HepG2 (cell line): Measurements from ENCODE around the gene CABLES1. TPM values are rescaled to one million over a fixed set of nuclear protein-coding genes. Genes with fewer than 3 reads are reported as not detected.

Experiments used
- ATAC-seq: fragments of 200-7000 bp; cut with Tn5 transposase; 3 replicates; pipeline ENCODE4 v1.9.1; 2020; ENCODE audit warnings: mild to moderate bottlenecking, moderate library complexity
- BruUV-seq: library from RNA; stranded (reverse); fragments of 400-500 nt; replicated peaks from 2 replicates; lab custom pipeline; 2021; lab: Mats Ljungman, UMichigan
- CTCF ChIA-PET: fragments of 300-600 bp; formaldehyde crosslinking; extraction: SDS; loops from one replicate; lab custom pipeline; 2021; ENCODE audit warnings: low total read pairs, inconsistent platforms, low intra/inter-chr PET ratio; lab: Yijun Ruan, JAX
- POLR2A ChIA-PET: fragments of 350-600 bp; sonication (Branson Sonifier 250); formaldehyde crosslinking; loops from one replicate; lab custom pipeline; 2020; ENCODE audit warnings: antibody characterized with exemption, inconsistent platforms; lab: Yijun Ruan, JAX
- DNase-seq: peaks from one replicate; pipeline ENCODE4 v3.0.0-alpha.2; 2015; ENCODE audit warnings: low spot score
- FAIRE-seq: peaks from 3 replicates; lab custom pipeline; 2011; peaks lifted over from hg19 to GRCh38; lab: Jason Lieb, UNC
- H2AFZ ChIP-seq: one replicate; pipeline ENCODE4 v1.6.1; 2011; ENCODE audit warnings: low read length, inconsistent platforms
- H3K27ac ChIP-seq: fragments of 300-600 bp; 3 replicates; pipeline ENCODE4 v1.8.0; 2011; ENCODE audit warnings: mixed run types, mild to moderate bottlenecking, mixed read lengths, low read length, inconsistent platforms; ENCODE audit not compliant: insufficient read depth; ENCODE audit errors: extremely low read length
- H3K27me3 ChIP-seq, 2 experiments: fragments of 200-600 bp in 1 of 2; 2 replicates in 1 of 2; 3 replicates in 1 of 2; pipeline versions ENCODE4 v1.6.0 to v1.8.0; 2011; ENCODE audit warnings: low read length in 2 of 2, mild to moderate bottlenecking in 2 of 2, moderate library complexity in 2 of 2, inconsistent platforms in 1 of 2; ENCODE audit not compliant: insufficient read depth in 2 of 2, control insufficient read depth in 1 of 2
- H3K36me3 ChIP-seq, 2 experiments: fragments of 200-600 bp in 1 of 2; replicated peaks in 1 of 2; 2 replicates in 1 of 2; 3 replicates in 1 of 2; pipeline versions ENCODE4 v1.5.1 to v1.8.0; 2011; ENCODE audit warnings: low read length in 2 of 2, inconsistent platforms in 1 of 2; ENCODE audit not compliant: insufficient read depth in 2 of 2, control insufficient read depth in 1 of 2
- H3K4me1 ChIP-seq: 2 replicates; pipeline ENCODE4 v1.5.1; 2012; ENCODE audit warnings: low read length, inconsistent platforms; ENCODE audit not compliant: insufficient read depth
- H3K4me2 ChIP-seq: 2 replicates; pipeline ENCODE4 v1.6.0; 2011; ENCODE audit warnings: low read depth, low read length, inconsistent platforms
- H3K4me3 ChIP-seq, 3 experiments: fragments of 200-600 bp in 1 of 3; sonication (generic), shearing (Covaris generic) in 1 of 3; replicated peaks in 1 of 3; 2 replicates each; pipeline ENCODE4 v1.5.1; 2011 to 2016; ENCODE audit warnings: low read length in 3 of 3, inconsistent platforms in 2 of 3, low read depth in 2 of 3, mild to moderate bottlenecking in 2 of 3, control low read depth in 1 of 3, mixed read lengths in 1 of 3; ENCODE audit not compliant: insufficient read depth in 1 of 3
- H3K79me2 ChIP-seq: one replicate; pipeline ENCODE4 v1.6.1; 2011; ENCODE audit warnings: low read length, inconsistent platforms; ENCODE audit not compliant: insufficient read depth
- H3K9ac ChIP-seq: 2 replicates; pipeline ENCODE4 v1.6.0; 2011; ENCODE audit warnings: mild to moderate bottlenecking, low read depth, low read length, inconsistent platforms; ENCODE audit not compliant: insufficient read depth
- H3K9me3 ChIP-seq: 2 replicates; pipeline ENCODE4 v1.5.1; 2012; ENCODE audit warnings: mild to moderate bottlenecking, low read length
- H4K20me1 ChIP-seq: 2 replicates; pipeline ENCODE4 v1.6.0; 2011; ENCODE audit warnings: inconsistent platforms, mild to moderate bottlenecking, low read length, moderate library complexity; ENCODE audit not compliant: insufficient read depth
- ATF1 ChIP-seq: IDR thresholded peaks from 2 replicates; pipeline ENCODE4 v1.6.1; 2016; ENCODE audit warnings: mild to moderate bottlenecking, control low read depth
- GPN1 ChIP-seq: sonication (generic); formaldehyde crosslinking; IDR thresholded peaks from 2 replicates; pipeline ENCODE4 v1.5.1; 2020; ENCODE audit warnings: missing genetic modification reagents, borderline replicate concordance
- HHEX ChIP-seq: IDR thresholded peaks from 2 replicates; pipeline ENCODE4 v1.6.1; 2016; ENCODE audit warnings: control low read depth
- HNRNPUL1 ChIP-seq: fragments of 200-400 bp; formaldehyde crosslinking; IDR thresholded peaks from 2 replicates; pipeline ENCODE4 v1.6.1; 2017; ENCODE audit warnings: low read depth, mild to moderate bottlenecking, low read length, moderate library complexity
- HOXA9 ChIP-seq: sonication (generic); formaldehyde crosslinking; IDR thresholded peaks from 2 replicates; pipeline ENCODE4 v1.8.1; 2022; ENCODE audit warnings: missing genetic modification reagents, mild to moderate bottlenecking, moderate library complexity, borderline replicate concordance
- THRA ChIP-seq: sonication (generic); formaldehyde crosslinking; IDR thresholded peaks from 2 replicates; pipeline ENCODE4 v1.4.0; 2020; ENCODE audit warnings: missing genetic modification reagents, borderline replicate concordance
- YY1 ChIP-seq: IDR thresholded peaks from 2 replicates; pipeline ENCODE4 v1.6.1; 2011; ENCODE audit warnings: low read length, low read depth, moderate library complexity, mild to moderate bottlenecking; ENCODE audit not compliant: insufficient read depth, insufficient replicate concordance
- ZNF17 ChIP-seq: sonication (generic); formaldehyde crosslinking; IDR thresholded peaks from 2 replicates; pipeline ENCODE4 v1.5.0; 2020; ENCODE audit warnings: mild to moderate bottlenecking, missing genetic modification reagents
- ZNF460 ChIP-seq: sonication (generic); formaldehyde crosslinking; IDR thresholded peaks from 2 replicates; pipeline ENCODE4 v1.5.1; 2020; ENCODE audit warnings: missing genetic modification reagents, mild to moderate bottlenecking, borderline replicate concordance
- ZNF510 ChIP-seq: sonication (generic); formaldehyde crosslinking; IDR thresholded peaks from 2 replicates; pipeline ENCODE4 v1.4.0; 2020; ENCODE audit warnings: low read depth, mild to moderate bottlenecking, missing genetic modification reagents
- ZNF574 ChIP-seq: sonication (generic); formaldehyde crosslinking; IDR thresholded peaks from 2 replicates; pipeline ENCODE4 v1.4.0; 2020; ENCODE audit warnings: missing genetic modification reagents
- ZNF879 ChIP-seq: sonication (generic); formaldehyde crosslinking; IDR thresholded peaks from 2 replicates; pipeline ENCODE4 v1.8.1; 2023; ENCODE audit warnings: missing genetic modification reagents
- ZSCAN25 ChIP-seq: sonication (generic); formaldehyde crosslinking; IDR thresholded peaks from 2 replicates; pipeline ENCODE4 v1.8.0; 2022; ENCODE audit warnings: mild to moderate bottlenecking, missing genetic modification reagents
- WGBS: methylation state at CpG from one replicate; pipeline ENCODE4 v1.1.6; 2017; ENCODE audit warnings: low lambda C conversion rate; 5-methylcytosine and 5-hydroxymethylcytosine counted together
- in situ Hi-C: cut with HindIII; loops from 2 replicates; pipeline ENCODE4 v1.10.0; 2017; ENCODE audit warnings: low pct_unique_long_range_greater_than_20kb; ENCODE audit not compliant: extremely low pct_ligation_motif_present
- intact Hi-C: fragments of 100-400 bp; cut with micrococcal nuclease; formaldehyde crosslinking; loops from one replicate; pipeline ENCODE4 v1.10.0; 2022; ENCODE audit not compliant: unreplicated experiment
- polyA plus RNA-seq, 8 experiments: library from polyadenylated mRNA; depleted of rRNA in 3 of 8; stranded (reverse) in 7 of 8; unstranded in 1 of 8; fragments of >200 nt; fragmentation: Illumina TruSeq in 4 of 8; extraction: Trizol in 4 of 8; gene quantifications; 2 replicates each; pipeline versions ENCODE4 v1.2.1 to v1.2.3, GENCODE V29; 2011 to 2016; ENCODE audit warnings: low read depth in 4 of 8, missing spikeins in 1 of 8, mixed read lengths in 1 of 8; ENCODE audit not compliant: insufficient read depth in 1 of 8
- total RNA-seq, 5 experiments: library from RNA; depleted of rRNA; stranded (reverse); fragments of >200 nt; fragmentation: Illumina TruSeq; extraction: Trizol; gene quantifications; 2 replicates each; pipeline ENCODE4 v1.2.3, GENCODE V29; 2016; ENCODE audit warnings: low read depth in 1 of 5

CABLES1 gene
- total and polyA plus RNA-seq, 2 of the 13 experiments (the other 11 are each of a cell fraction or from before 2014, with no cell fraction given) = 14.7 to 25.8 TPM

- 98% methylated on average over 16 of the region's 17 CpGs for WGBS
- no peak overlapping the region for H2AFZ ChIP-seq
- no peaks in the 10 kb centered on the region for H3K9me3 ChIP-seq
- POLR2A ChIA-PET = interaction anchor here (1.6 kb wide), 1 partner anchor 42 kb away, joined by 3 read pairs; no protein-coding TSS in a partner anchor
- no peak overlapping the region for H3K4me3 ChIP-seq
- in situ Hi-C loops (no loop called here), intact Hi-C loops (no loop called here)
- FAIRE-seq (no peak), ATAC-seq (peak; percentile 16; the same call in 2 of the 3 replicates), DNase-seq (no peak)
- no peak overlapping the region for H3K9ac ChIP-seq
- no peak overlapping the region for H3K4me2 ChIP-seq
- CTCF ChIA-PET = no interaction called here
- peaks cover 22% of the 10 kb centered on the region for H3K4me1 ChIP-seq
- BruUV-seq = no TSS peak
- peaks cover 0 to 9% of the 10 kb centered on the region in 2 experiments; a peak in 3 of 5 replicates for H3K36me3 ChIP-seq
- H3K27ac ChIP-seq = no peak overlapping the region
- peaks cover 20% of the 10 kb centered on the region for H3K79me2 ChIP-seq
- peaks cover 4% of the 10 kb centered on the region; the same call in 1 of the 2 replicates for H4K20me1 ChIP-seq
- H3K27me3 ChIP-seq = no peaks in the 10 kb centered on the region
- TF ChIP-seq YY1 (no peak), THRA (CRISPR knock-in tag) (no peak), ZNF510 (CRISPR knock-in tag) (no peak), ZNF460 (no peak), HNRNPUL1 (no peak), HHEX (CRISPR knock-in tag) (no peak), HOXA9 (CRISPR knock-in tag) (no peak), ZSCAN25 (CRISPR knock-in tag) (no peak), ZNF879 (CRISPR knock-in tag) (no peak), GPN1 (CRISPR knock-in tag) (no peak), ZNF574 (CRISPR knock-in tag) (no peak), ZNF17 (CRISPR knock-in tag) (no peak), ATF1 (CRISPR knock-in tag) (no peak)
These were observed 41.6 kb downstream of the CABLES1 start for GRCh38 chr18:23176701-23177432.
